Activated CD4-positive, alpha-beta memory T cell treated with anti-CD3 and anti-CD28 coated beads for 36 hours (primary cell): ENCODE measurements around the gene ST8SIA5. TPM values are rescaled to one million over a fixed set of nuclear protein-coding genes. Genes with fewer than 3 reads are reported as not detected.
A peak's percentile ranks its signal among the peaks of the same experiment; 100 is the strongest.
"Not testable (repeated sequence)": the region's sequence is repeated elsewhere in the genome, so short reads cannot be mapped to it uniquely, and the experiment has no call there.

ENCODE experiments used
- CTCF ChIA-PET: fragments of 350-600 bp; sonication (Branson Sonifier 250); formaldehyde crosslinking; loops from one replicate; lab custom pipeline; 2021; ENCODE audit warnings: antibody characterized with exemption, inconsistent platforms; lab: Charles Lee
- POLR2A ChIA-PET: fragments of 350-600 bp; sonication (Branson Sonifier 250); formaldehyde crosslinking; loops from one replicate; lab custom pipeline; 2021; ENCODE audit warnings: antibody characterized with exemption; lab: Charles Lee
- DNase-seq: peaks from one replicate; pipeline ENCODE4 v3.0.0-alpha.2; 2020
- H3K27ac Mint-ChIP-seq: one replicate; pipeline ENCODE4 v1.8.0; 2021; ENCODE audit warnings: mixed read lengths
- H3K27me3 Mint-ChIP-seq: one replicate; pipeline ENCODE4 v1.8.0; 2021; ENCODE audit warnings: mixed read lengths
- H3K36me3 Mint-ChIP-seq: one replicate; pipeline ENCODE4 v1.8.0; 2021; ENCODE audit warnings: mixed read lengths
- H3K4me1 Mint-ChIP-seq: one replicate; pipeline ENCODE4 v1.8.0; 2021; ENCODE audit warnings: low read depth, mixed read lengths
- H3K4me3 Mint-ChIP-seq: one replicate; pipeline ENCODE4 v1.8.0; 2021; ENCODE audit warnings: mild to moderate bottlenecking, mixed read lengths
- H3K9me3 Mint-ChIP-seq: one replicate; pipeline ENCODE4 v1.8.0; 2021; ENCODE audit warnings: mixed read lengths
- intact Hi-C: fragments of 100-400 bp; cut with micrococcal nuclease; formaldehyde crosslinking; loops from one replicate; pipeline ENCODE4 v1.15.1; 2023
- total RNA-seq, 2 experiments: library from RNA; stranded (reverse); gene quantifications; one replicate each; pipeline ENCODE4 v1.2.3, GENCODE V29; 2021

ST8SIA5 gene
- not detected for total RNA-seq

GRCh38 chr18:46756559-46757201 lies at the start of gene ST8SIA5:
Gene ST8SIA5 (minus strand): TSS chr18:46757053. CDS start chr18:46756508, 545 bp downstream.
- H3K4me1 Mint-ChIP-seq, result peaks cover 11% of the 10 kb centered on the region
- ChIA-PET POLR2A (no interaction called here), CTCF (no interaction called here)
- intact Hi-C loops, result loop anchor here (5.0 kb wide), 1 partner anchor 79 kb away; no protein-coding TSS in a partner anchor
- no peaks in the 10 kb centered on the region for H3K9me3 Mint-ChIP-seq
- H3K27me3 Mint-ChIP-seq, result peaks cover 58% of the 10 kb centered on the region
- DNase-seq, result no peak
- no peak within 1 kb of the TSS for H3K27ac Mint-ChIP-seq
- H3K36me3 Mint-ChIP-seq, result no peaks in the 10 kb centered on the region
- peak within 1 kb of the TSS; percentile 31 for H3K4me3 Mint-ChIP-seq

- CTCF ChIA-PET, intact Hi-C loops, H3K4me3 Mint-ChIP-seq, H3K27me3 Mint-ChIP-seq, H3K9me3 Mint-ChIP-seq, H3K4me1 Mint-ChIP-seq, H3K27ac Mint-ChIP-seq, POLR2A ChIA-PET, DNase-seq, H3K36me3 Mint-ChIP-seq: not testable (repeated sequence)
Observed at GRCh38 chr18:46795945-46796344, 39.1 kb upstream of the ST8SIA5 start.

- Mint-ChIP-seq H3K27ac (no peak overlapping the region), H3K4me1 (no peaks in the 10 kb centered on the region), H3K4me3 (no peak overlapping the region), H3K36me3 (no peaks in the 10 kb centered on the region), H3K9me3 (peaks cover 12% of the 10 kb centered on the region), H3K27me3 (no peaks in the 10 kb centered on the region)
- POLR2A ChIA-PET, result no interaction called here
- DNase-seq, result no peak
- CTCF ChIA-PET, result no interaction called here
- intact Hi-C loops, result no loop called here
Observed at GRCh38 chr18:46794607-46795006, 37.8 kb upstream of the ST8SIA5 start.

GRCh38 chr18:46793565-46793964 lies 36.7 kb upstream of the ST8SIA5 start:
- Mint-ChIP-seq H3K9me3 (peaks cover 12% of the 10 kb centered on the region), H3K36me3 (no peaks in the 10 kb centered on the region), H3K4me3 (no peak overlapping the region), H3K27me3 (no peaks in the 10 kb centered on the region), H3K4me1 (no peaks in the 10 kb centered on the region), H3K27ac (no peak overlapping the region)
- intact Hi-C loops, result no loop called here
- CTCF ChIA-PET, result no interaction called here
- no peak for DNase-seq
- POLR2A ChIA-PET, result interaction anchor here (0.6 kb wide), 1 partner anchor 1473 kb away, joined by 3 read pairs; no protein-coding TSS in a partner anchor

GRCh38 chr18:46789088-46789487 lies 32.2 kb upstream of the ST8SIA5 start:
- no peaks in the 10 kb centered on the region for H3K36me3 Mint-ChIP-seq
- no peak for DNase-seq
- ChIA-PET CTCF (no interaction called here), POLR2A (no interaction called here)
- peaks cover 1% of the 10 kb centered on the region for H3K27me3 Mint-ChIP-seq
- H3K4me3 Mint-ChIP-seq, result no peak overlapping the region
- peaks cover 17% of the 10 kb centered on the region for H3K9me3 Mint-ChIP-seq
- H3K27ac Mint-ChIP-seq, result no peak overlapping the region
- intact Hi-C loops, result no loop called here
- H3K4me1 Mint-ChIP-seq, result no peaks in the 10 kb centered on the region

- H3K36me3 Mint-ChIP-seq, result no peaks in the 10 kb centered on the region
- no peaks in the 10 kb centered on the region for H3K4me1 Mint-ChIP-seq
- no peak for DNase-seq
- no peak overlapping the region for H3K27ac Mint-ChIP-seq
- H3K9me3 Mint-ChIP-seq, result peaks cover 17% of the 10 kb centered on the region
- intact Hi-C loops, result no loop called here
- CTCF ChIA-PET, result no interaction called here
- POLR2A ChIA-PET, result no interaction called here
- peaks cover 1% of the 10 kb centered on the region for H3K27me3 Mint-ChIP-seq
- H3K4me3 Mint-ChIP-seq, result no peak overlapping the region
Observed at GRCh38 chr18:46787674-46788073, 30.8 kb upstream of the ST8SIA5 start.

GRCh38 chr18:46772357-46772756 lies 15.5 kb upstream of the ST8SIA5 start:
- ChIA-PET CTCF (no interaction called here), POLR2A (no interaction called here)
- Mint-ChIP-seq H3K4me1 (no peaks in the 10 kb centered on the region), H3K36me3 (no peaks in the 10 kb centered on the region), H3K4me3 (no peak overlapping the region), H3K27ac (no peak overlapping the region), H3K9me3 (no peaks in the 10 kb centered on the region), H3K27me3 (no peaks in the 10 kb centered on the region)
- no peak for DNase-seq
- intact Hi-C loops, result no loop called here

- H3K4me3 Mint-ChIP-seq, result no peak overlapping the region
- no peaks in the 10 kb centered on the region for H3K4me1 Mint-ChIP-seq
- POLR2A ChIA-PET, result no interaction called here
- H3K36me3 Mint-ChIP-seq, result no peaks in the 10 kb centered on the region
- DNase-seq, result no peak
- H3K9me3 Mint-ChIP-seq, result no peaks in the 10 kb centered on the region
- intact Hi-C loops, result no loop called here
- CTCF ChIA-PET, result no interaction called here
- H3K27ac Mint-ChIP-seq, result no peak overlapping the region
- no peaks in the 10 kb centered on the region for H3K27me3 Mint-ChIP-seq
Observed at GRCh38 chr18:46771141-46771540, 14.3 kb upstream of the ST8SIA5 start.

- Mint-ChIP-seq H3K9me3 (no peaks in the 10 kb centered on the region), H3K36me3 (no peaks in the 10 kb centered on the region), H3K27me3 (no peaks in the 10 kb centered on the region), H3K4me1 (no peaks in the 10 kb centered on the region), H3K4me3 (no peak overlapping the region), H3K27ac (no peak overlapping the region)
- POLR2A ChIA-PET, result no interaction called here
- intact Hi-C loops, result no loop called here
- CTCF ChIA-PET, result interaction anchor here (0.7 kb wide), 2 partner anchors 45 to 972 kb away, joined by 3 read pairs; no protein-coding TSS in a partner anchor
- DNase-seq, result no peak
Observed at GRCh38 chr18:46770708-46771107, 13.9 kb upstream of the ST8SIA5 start.

- H3K4me1 Mint-ChIP-seq, result no peaks in the 10 kb centered on the region
- H3K27ac Mint-ChIP-seq, result no peak overlapping the region
- intact Hi-C loops, result no loop called here
- no peaks in the 10 kb centered on the region for H3K36me3 Mint-ChIP-seq
- H3K9me3 Mint-ChIP-seq, result no peaks in the 10 kb centered on the region
- H3K4me3 Mint-ChIP-seq, result no peak overlapping the region
- no peak for DNase-seq
- ChIA-PET POLR2A (no interaction called here), CTCF (no interaction called here)
- peaks cover 13% of the 10 kb centered on the region for H3K27me3 Mint-ChIP-seq
Observed at GRCh38 chr18:46768166-46768921, 11.5 kb upstream of the ST8SIA5 start.

- ChIA-PET CTCF (no interaction called here), POLR2A (no interaction called here)
- Mint-ChIP-seq H3K27ac (no peak overlapping the region), H3K9me3 (no peaks in the 10 kb centered on the region), H3K27me3 (peaks cover 20% of the 10 kb centered on the region), H3K4me3 (no peak overlapping the region), H3K4me1 (no peaks in the 10 kb centered on the region), H3K36me3 (no peaks in the 10 kb centered on the region)
- intact Hi-C loops, result no loop called here
- DNase-seq, result no peak
Observed at GRCh38 chr18:46767217-46767616, 10.4 kb upstream of the ST8SIA5 start.

GRCh38 chr18:46764586-46764985 lies 7.7 kb upstream of the ST8SIA5 start:
- DNase-seq, result no peak
- no peaks in the 10 kb centered on the region for H3K4me1 Mint-ChIP-seq
- no peaks in the 10 kb centered on the region for H3K36me3 Mint-ChIP-seq
- CTCF ChIA-PET, result no interaction called here
- H3K27me3 Mint-ChIP-seq, result peaks cover 27% of the 10 kb centered on the region
- no peak overlapping the region for H3K4me3 Mint-ChIP-seq
- intact Hi-C loops, result no loop called here
- POLR2A ChIA-PET, result no interaction called here
- no peaks in the 10 kb centered on the region for H3K9me3 Mint-ChIP-seq
- no peak overlapping the region for H3K27ac Mint-ChIP-seq
